CD4-positive, alpha-beta T cell treated with Interleukin-21 for 1 hour (primary cell): ENCODE measurements around the gene SLX4IP.

Source experiments
- DNase-seq: peaks from one replicate; pipeline ENCODE4 v3.0.0-alpha.2; 2020

SLX4IP gene

GRCh38 chr20:10654250-10654610 lies 219.1 kb downstream of the SLX4IP start:
- no peak for DNase-seq

GRCh38 chr20:10654630-10655029 lies 219.5 kb downstream of the SLX4IP start:
- no peak for DNase-seq

- DNase-seq = no peak
Observed at GRCh38 chr20:10655720-10656669, 220.9 kb downstream of the SLX4IP start.

- no peak for DNase-seq
Observed at GRCh38 chr20:10657453-10657852, 222.3 kb downstream of the SLX4IP start.

- no peak for DNase-seq
Observed at GRCh38 chr20:10658051-10658823, 223.1 kb downstream of the SLX4IP start.

- DNase-seq = no peak
Observed at GRCh38 chr20:10658876-10659632, 223.9 kb downstream of the SLX4IP start.

GRCh38 chr20:10659651-10660601 lies 224.8 kb downstream of the SLX4IP start:
- no peak for DNase-seq

GRCh38 chr20:10660661-10661060 lies 225.6 kb downstream of the SLX4IP start:
- no peak for DNase-seq

- DNase-seq = no peak
Observed at GRCh38 chr20:10661261-10661660, 226.2 kb downstream of the SLX4IP start.

GRCh38 chr20:10662151-10662550 lies 227.0 kb downstream of the SLX4IP start:
- no peak for DNase-seq

GRCh38 chr20:10662661-10663458 lies 227.8 kb downstream of the SLX4IP start:
- no peak for DNase-seq

GRCh38 chr20:10663756-10664155 lies 228.7 kb downstream of the SLX4IP start:
- no peak for DNase-seq

- DNase-seq = no peak
Observed at GRCh38 chr20:10665027-10665561, 230.0 kb downstream of the SLX4IP start.

GRCh38 chr20:10665791-10666190 lies 230.7 kb downstream of the SLX4IP start:
- no peak for DNase-seq

- DNase-seq = no peak
Observed at GRCh38 chr20:10666221-10667076, 231.3 kb downstream of the SLX4IP start.

GRCh38 chr20:10667077-10667401 lies 231.9 kb downstream of the SLX4IP start:
- DNase-seq = no peak

- DNase-seq = no peak
Observed at GRCh38 chr20:10667560-10668167, 232.6 kb downstream of the SLX4IP start.

GRCh38 chr20:10668677-10669368 lies 233.7 kb downstream of the SLX4IP start:
- no peak for DNase-seq
